ENCODE results near the gene LYSMD1. TPM values are rescaled to one million over a fixed set of nuclear protein-coding genes. Genes with fewer than 3 reads are reported as not detected.

The LYSMD1 gene
- total RNA-seq, 1 experiment from 2014 or later, result 6.7 TPM

DNA sequence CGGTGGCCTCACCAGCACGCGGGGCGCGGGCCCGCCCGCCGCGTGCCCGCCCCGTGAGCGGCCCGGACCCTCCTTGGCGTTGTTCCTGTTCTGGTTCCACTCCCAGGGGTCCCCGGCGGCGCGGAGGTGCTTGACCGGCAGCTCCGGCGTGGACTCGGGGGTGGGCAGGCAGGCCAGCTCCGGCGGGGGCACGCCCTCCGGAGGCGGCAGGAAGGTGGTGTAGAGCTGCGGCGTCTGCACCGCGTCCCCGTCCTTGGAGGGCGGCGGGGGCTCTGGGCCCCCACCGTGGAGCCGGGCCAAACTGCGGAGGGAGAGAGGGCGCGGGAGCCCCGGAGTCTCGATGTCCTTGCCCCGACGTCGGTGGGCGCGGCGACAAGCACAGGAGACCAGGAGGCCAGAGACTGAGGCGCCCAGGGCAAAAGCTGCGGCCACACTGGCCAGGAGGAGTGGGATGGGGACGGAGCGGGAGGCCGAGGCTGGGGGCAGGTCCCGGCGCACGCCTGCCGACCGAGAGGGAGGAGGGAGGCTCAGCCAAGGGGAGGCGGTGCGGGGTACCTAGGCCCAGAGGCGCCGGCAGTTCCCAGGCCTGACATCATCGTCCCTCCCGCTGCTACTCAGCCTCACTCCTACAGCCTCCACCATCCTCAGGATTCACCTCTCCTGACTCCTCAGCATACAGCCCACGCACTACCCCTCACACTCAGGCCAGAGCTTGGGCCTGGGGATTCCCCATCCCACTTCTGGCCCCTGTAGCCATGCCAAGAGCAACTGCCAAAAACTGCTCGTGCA lies 32.5 kb downstream of the LYSMD1 start:
- Histone ChIP-seq H3K27me3 (ENCODE audit: insufficient read depth, low read length) (no peaks in the 10 kb centered on the region; the same call in 1 of the 2 replicates), H4K20me1 (ENCODE audit: control insufficient read depth, insufficient read depth, insufficient read length) (no peaks in the 10 kb centered on the region), H2BK5ac (ENCODE audit: insufficient read length, low read length) (no peak overlapping the region), H3K27ac (ENCODE audit: insufficient read length, low read depth, low read length) (no peak overlapping the region), H4K5ac (ENCODE audit: insufficient read length, low read depth, low read length) (no peak overlapping the region), H3K18ac (ENCODE audit: insufficient read length, low read depth, low read length) (no peak overlapping the region), H4K8ac (replicated peaks; ENCODE audit: insufficient read length, low read depth, low read length) (no peak overlapping the region), H3K56ac (ENCODE audit: insufficient read length, low read depth, low read length) (no peak overlapping the region), H2BK15ac (ENCODE audit: low read depth, low read length) (no peak overlapping the region), H3K9me3 (ENCODE audit: control insufficient read depth, low read depth, low read length) (no peaks in the 10 kb centered on the region), H3K14ac (ENCODE audit: insufficient read depth, low read length) (no peak overlapping the region), H3K9ac (ENCODE audit: extremely low read depth, insufficient read length, low read length) (no peak overlapping the region), H2BK12ac (ENCODE audit: insufficient read length, low read depth, low read length) (no peak overlapping the region), H2BK120ac (ENCODE audit: low read depth, low read length, poor library complexity, severe bottlenecking) (no peak overlapping the region), H2AFZ (ENCODE audit: low read length) (no peak overlapping the region), H2AK5ac (ENCODE audit: insufficient read length, low read length) (no peak overlapping the region), H3K4ac (ENCODE audit: low read depth, low read length) (no peak overlapping the region), H3K4me1 (ENCODE audit: insufficient read depth, low read length) (no peaks in the 10 kb centered on the region), H2BK20ac (ENCODE audit: low read depth, low read length, poor library complexity, severe bottlenecking) (no peak overlapping the region), H3K23me2 (ENCODE audit: insufficient read length, low read depth, low read length, poor library complexity, severe bottlenecking) (peaks cover 15% of the 10 kb centered on the region), H3K23ac (ENCODE audit: insufficient read length, low read depth, low read length) (no peak overlapping the region), H3K79me1 (ENCODE audit: insufficient read depth, low read depth, low read length, poor library complexity, severe bottlenecking) (no peaks in the 10 kb centered on the region), H3T11ph (ENCODE audit: low read length) (no peak overlapping the region), H3K4me2 (ENCODE audit: insufficient read depth, insufficient read length, low read length) (peak overlapping the region; percentile 2), H3K79me2 (ENCODE audit: insufficient read depth, low read length) (no peaks in the 10 kb centered on the region), H4K91ac (ENCODE audit: insufficient read length, low read depth, low read length) (no peak overlapping the region)
- TF ChIP-seq, protein P1, sequence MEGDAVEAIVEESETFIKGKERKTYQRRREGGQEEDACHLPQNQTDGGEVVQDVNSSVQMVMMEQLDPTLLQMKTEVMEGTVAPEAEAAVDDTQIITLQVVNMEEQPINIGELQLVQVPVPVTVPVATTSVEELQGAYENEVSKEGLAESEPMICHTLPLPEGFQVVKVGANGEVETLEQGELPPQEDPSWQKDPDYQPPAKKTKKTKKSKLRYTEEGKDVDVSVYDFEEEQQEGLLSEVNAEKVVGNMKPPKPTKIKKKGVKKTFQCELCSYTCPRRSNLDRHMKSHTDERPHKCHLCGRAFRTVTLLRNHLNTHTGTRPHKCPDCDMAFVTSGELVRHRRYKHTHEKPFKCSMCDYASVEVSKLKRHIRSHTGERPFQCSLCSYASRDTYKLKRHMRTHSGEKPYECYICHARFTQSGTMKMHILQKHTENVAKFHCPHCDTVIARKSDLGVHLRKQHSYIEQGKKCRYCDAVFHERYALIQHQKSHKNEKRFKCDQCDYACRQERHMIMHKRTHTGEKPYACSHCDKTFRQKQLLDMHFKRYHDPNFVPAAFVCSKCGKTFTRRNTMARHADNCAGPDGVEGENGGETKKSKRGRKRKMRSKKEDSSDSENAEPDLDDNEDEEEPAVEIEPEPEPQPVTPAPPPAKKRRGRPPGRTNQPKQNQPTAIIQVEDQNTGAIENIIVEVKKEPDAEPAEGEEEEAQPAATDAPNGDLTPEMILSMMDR (conservative IDR thresholded peaks at IDR 0.05), result no peak
- peak; percentile 64 for DNase-seq
- Mint-ChIP-seq H3K9me3 (no peaks in the 10 kb centered on the region), H3K4me1 (peaks cover 14 to 25% of the 10 kb centered on the region in 2 experiments), H3K27ac (no peak overlapping the region), H3K4me3 (peak overlapping the region in 1 of 2 experiments; percentile 14; a peak in 2 of 5 replicates), H3K36me3 (ENCODE audit: insufficient read depth in 1 of 3, low read depth in 3 of 3) (peaks cover 15 to 40% (median 33%) of the 10 kb centered on the region in 3 experiments), H3K27me3 (ENCODE audit: low read depth) (peaks cover 12% of the 10 kb centered on the region)
- WGBS (ENCODE audit: extremely low coverage, insufficient read length, low lambda C conversion rate), result no CpG with 5 or more reads among the region's 65 CpGs

All from H9 (cell line).